NCI-H2227 (cell line): ENCODE results near the gene PCSK5.
"Not testable (repeated sequence)": the region's sequence is repeated elsewhere in the genome, so short reads cannot be mapped to it uniquely, and the experiment has no call there.

Source experiments
- DNase-seq: peaks from one replicate; lab custom pipeline; 2025; ENCODE audit not compliant: unreplicated experiment; lab: John Stamatoyannopoulos, UW

PCSK5 gene

DNA sequence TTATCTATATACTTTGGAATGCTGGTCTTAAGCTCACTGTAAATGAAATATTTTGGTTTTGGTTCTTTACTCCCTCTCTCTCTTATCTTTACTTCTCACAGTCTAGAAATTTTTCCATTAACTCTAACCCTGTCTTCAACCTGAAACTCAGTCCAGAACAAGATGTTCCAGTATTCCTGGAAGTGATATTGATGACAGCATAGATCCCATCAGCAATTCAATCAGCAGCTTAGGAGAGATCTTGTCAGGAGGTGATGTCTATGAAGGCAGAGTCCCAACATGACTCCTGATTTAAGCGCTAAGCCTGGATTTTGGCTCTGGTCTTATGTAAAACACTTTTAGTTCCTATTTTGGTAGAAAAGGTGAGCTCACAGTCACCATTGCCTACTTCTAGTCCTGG is 451.1 kb downstream of the PCSK5 start:
- DNase-seq = no peak

DNA sequence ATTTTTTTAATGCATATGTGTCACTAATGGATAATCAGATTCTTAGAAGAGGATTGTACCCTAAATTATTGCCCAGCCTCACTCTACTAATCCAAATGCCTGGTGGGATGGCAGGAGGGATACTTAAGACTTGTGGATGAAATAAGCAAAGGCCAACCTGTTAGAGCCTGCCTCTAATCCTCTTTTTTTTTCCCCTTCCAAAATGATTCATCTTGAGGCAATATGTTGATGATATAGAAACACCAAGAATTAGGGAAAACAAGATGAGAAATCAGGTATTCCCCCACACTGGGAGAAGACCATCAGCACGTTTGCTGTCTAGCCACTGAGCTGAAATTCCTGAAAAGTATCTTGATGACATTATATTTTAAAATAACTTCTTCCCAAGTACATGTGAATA is 451.7 kb downstream of the PCSK5 start:
- no peak for DNase-seq

DNA sequence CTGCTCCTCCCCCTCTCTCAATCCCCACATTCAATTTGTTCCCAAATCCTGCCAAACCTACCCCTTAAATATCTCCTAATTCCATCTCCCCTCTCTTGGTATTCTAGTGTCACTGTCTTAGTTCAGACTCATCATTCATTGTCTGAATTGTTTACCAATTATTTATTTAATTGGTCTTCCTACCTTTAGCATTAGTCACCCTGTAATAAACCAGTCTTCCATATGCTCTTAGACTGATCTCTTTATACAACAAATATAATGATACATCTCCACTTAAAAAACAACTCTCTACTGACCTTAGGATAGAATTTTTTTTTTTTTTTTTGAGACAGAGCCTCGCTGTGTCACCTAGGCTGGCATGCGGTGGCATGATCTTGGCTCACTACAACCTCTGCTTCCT is 452.4 kb downstream of the PCSK5 start:
- DNase-seq = no peak

DNA sequence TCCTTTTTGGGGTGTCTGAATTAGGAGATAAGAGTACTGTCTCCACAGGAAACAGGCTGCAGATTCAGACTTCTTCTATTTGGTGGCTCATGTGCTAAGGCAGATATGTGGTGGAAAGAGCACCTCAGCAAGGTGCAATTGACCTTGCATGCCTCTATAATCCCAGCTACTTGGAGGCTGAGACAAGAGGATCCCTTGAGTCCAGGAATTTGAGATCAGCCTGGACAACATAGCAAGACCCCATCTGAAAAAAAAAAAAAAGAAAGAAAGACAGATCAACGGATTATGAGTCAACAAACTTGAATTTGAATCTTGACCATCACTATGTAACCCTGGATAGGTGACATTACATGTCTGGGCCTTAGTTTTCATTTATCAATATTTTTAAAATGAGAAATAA is 459.4 kb downstream of the PCSK5 start:
- DNase-seq = no peak

DNA sequence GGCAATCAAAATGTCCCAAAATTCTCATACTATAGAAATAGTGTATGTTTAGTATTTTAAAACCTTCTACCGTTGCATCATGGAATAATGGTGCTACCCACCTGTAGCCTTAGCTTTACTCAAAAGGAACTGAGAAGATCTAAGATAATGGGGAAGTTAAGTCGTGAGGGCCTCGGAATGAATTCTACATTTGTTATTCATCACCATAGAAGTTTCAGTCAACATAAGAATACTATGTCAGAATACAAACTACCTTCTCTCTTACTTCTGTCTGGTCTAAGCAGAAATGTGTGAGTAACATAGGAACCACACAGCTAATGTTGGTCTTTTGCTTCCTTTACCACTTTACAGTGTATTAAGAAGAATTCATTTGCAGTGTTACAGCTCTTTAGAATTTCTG is 460.5 kb downstream of the PCSK5 start:
- no peak for DNase-seq

DNA sequence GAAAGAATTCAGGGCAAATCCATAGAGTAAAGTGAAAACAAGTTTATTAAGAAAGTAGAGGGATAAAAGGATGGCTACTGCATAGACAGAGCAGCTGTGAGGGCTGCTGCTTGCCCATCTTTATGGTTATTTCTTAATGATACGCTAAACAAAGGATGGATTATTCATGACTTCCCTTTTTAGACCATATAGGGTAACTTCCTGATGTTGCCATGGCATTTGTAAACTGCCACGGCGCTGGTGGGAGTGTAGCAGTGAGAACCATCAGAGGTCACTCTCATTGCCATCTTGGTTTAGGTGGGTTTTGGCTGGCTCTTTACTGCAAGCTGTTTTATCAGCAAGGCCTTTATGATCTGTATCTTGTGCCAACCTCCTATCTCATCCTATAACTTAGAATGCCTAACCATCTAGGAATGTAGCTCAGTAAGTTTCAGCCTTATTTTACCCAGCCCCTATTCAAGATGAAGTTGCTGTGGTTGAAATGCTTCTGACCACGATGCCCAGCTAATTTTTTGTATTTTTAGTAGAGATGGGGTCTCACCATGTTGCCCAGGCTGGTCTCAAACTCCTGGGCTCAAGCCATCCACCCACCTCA is 461.6 kb downstream of the PCSK5 start:
- no peak for DNase-seq

DNA sequence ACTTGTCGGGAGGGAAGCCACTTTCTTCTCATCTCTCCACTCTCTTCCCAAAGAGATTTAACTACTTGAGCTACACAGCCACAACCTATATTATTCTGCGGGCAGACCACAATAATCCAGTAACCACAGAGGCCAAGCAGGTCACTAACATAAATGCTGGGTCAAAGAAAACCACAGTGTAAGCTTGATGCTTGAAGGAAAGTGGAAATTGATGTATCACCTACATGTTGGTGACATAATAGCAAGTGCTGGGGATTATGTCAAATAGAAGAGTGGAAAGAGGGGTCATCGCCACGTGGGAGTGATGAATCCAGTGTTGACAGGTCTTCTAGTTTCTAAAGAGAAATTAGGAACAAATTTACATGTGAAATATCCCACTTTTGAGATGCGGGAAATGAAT is 462.8 kb downstream of the PCSK5 start:
- peak; percentile 20 for DNase-seq

DNA sequence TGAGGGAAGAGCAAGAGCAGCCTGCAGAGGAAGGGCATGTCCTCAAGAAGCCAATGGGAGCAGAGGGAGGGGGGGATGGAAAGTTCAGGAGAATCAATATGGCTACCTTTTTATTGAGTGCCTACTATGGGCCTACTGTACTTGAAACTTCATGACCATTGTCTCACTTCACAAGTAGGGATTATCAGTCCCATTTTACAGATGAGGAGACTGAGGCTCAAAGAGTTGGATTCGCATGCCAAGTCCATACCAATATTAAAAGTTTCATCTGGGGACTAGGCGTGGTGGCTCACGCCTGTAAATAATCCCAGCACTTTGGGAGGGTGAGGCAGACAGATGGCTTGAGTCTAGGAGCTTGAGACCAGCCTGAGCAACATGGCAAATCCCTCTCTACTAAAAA is 463.7 kb downstream of the PCSK5 start:
- DNase-seq = no peak

DNA sequence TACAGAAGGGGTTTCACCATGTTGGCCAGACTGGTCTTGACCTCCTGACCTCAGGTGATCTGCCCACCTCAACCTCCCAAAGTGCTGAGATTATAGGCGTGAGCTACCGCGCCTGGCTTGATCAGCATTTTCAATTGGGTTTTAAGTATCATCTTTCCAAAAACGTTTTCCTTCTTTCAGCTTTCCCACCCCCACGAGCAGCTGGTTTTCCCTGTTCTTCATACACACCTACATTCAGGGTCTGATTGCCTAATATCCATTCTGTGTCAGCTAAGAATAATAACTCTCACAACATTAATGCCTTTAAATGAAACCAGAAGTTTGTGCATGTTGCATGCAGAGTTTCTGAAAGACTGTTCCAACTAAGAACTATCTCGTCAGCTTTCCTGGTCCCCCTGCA is 465.4 kb downstream of the PCSK5 start:
- DNase-seq = no peak

DNA sequence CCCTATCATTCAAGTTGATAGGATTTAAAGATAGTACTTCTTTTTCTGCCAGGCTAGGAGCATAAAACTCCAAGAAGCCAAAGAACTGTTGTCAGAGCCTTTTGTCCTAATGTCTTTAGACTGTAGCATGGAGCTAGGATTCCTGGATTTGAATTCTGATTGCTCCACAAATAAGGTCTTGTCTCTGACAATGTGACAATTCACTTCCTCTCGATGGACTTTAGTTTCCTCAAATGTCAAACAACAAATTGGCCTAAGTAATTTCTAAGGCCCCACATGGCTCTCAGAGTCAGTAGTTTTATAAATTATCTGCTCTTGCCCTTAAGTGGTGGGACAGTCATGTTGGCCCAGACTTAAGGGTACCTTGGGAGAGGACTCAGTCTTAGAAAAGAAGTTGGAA is 467.1 kb downstream of the PCSK5 start:
- no peak for DNase-seq

DNA sequence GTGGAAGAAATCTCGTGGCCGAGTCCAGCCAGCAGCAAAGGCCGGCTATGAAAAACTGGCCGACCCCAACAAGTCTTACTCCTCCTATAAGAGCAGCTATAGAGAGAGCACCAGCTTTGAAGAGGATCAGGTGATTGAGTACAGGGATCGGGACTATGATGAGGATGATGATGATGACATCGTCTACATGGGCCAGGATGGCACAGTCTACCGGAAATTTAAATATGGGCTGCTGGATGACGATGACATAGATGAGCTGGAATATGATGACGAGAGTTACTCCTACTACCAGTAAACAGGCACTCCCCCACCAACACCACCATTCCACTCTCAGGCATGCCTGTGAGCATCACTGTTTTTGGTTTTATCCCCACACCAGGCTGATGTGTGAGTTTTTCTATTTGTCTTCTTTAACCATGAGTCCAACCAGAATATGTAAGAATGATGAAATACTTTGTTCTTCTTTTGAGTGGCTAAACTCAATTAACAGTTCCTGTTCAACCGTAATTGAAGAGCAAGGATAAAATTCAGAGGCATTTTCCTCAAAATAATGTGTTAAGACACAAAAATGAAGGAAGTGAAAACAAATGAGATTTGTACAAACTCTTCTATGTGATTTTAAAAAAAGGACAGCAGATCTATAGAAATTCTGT is 468.3 kb downstream of the PCSK5 start:
- no peak for DNase-seq

DNA sequence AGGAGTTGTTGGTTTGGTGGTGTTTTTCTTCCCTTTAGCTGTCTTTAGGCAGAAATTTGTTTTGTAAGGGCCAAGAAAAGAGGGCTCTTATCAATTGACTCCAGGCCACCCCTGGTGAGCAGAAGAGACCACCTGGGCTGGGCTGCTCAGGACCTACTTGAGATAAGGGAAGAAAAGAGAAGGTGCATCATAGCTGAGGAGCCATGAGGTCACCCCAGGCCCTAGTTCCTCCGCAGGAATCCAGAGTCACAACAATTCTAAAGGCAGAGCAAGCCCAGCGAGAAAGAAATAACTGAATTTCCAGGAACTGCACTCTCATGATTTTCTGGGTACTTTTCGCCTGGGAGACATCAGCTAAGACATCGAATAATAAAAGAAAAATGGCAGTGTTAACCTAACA is 468.9 kb downstream of the PCSK5 start:
- DNase-seq = no peak

DNA sequence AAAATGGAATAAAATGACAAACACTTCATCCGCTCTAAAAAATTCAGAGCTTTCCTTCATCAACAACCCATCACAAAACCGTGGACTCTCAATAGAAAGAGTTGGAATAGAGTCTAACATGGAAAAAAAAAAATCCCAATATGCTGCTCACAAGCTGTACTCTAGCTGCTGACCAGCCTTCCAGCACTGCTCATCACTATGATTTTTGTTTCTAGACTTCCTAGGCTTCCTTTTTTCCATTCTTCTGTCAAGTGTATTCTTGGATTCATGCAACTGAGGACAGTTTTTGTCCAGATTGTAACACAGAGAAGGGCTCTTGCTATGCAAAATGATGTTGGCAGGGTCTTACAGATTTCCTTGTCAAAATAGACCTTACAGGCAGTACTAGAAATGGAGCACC is 469.3 kb downstream of the PCSK5 start:
- DNase-seq = no peak

DNA sequence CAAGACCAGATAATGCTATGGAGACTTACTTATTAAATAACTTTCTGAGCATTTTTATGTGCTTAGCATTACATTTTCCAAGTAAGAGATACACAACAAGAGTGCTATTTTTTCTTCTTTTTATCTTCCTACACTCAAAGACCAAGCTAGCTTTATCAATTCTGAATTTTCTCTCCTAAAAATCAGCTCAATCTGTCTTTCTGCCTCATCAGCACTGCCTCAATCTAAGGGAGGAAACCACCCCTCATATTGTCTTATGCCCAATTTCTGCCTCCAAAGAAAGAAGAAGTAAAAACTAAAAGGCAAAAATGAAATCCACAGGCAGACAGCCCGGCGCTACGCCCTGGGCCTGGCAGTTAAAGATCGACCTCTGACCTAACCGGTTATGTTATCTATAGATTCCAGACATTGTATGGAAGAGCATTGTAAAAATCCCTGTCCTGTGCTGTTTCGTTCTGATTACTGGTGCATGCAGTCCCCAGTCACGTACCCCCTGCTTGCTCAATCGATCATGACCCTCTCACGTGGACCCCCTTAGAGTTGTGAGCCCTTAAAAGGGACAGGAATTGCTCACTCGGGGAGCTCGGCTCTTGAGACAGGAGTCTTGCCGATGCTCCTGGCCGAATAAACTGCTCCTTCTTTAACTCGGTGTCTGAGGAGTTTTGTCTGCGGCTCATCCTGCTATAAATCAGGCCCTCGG is 472.0 kb downstream of the PCSK5 start:
- not testable (repeated sequence) for DNase-seq

DNA sequence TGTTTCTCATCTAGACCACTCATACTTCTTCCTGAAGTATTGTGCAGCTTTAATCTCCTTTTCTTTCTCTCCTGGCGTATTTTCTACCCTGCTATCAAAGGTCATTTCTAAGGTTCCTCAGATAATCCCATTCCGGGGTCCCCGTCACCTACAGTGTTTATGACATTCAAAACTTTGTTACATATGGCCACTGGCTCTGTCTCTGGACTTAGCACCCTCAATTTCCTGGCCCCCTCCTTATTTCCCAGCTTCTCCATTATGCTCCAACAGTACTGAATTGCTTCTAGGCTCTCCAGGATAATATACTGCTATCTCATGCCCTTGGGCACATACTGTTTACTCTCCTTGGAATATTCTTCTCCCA is 472.5 kb downstream of the PCSK5 start:
- no peak for DNase-seq

DNA sequence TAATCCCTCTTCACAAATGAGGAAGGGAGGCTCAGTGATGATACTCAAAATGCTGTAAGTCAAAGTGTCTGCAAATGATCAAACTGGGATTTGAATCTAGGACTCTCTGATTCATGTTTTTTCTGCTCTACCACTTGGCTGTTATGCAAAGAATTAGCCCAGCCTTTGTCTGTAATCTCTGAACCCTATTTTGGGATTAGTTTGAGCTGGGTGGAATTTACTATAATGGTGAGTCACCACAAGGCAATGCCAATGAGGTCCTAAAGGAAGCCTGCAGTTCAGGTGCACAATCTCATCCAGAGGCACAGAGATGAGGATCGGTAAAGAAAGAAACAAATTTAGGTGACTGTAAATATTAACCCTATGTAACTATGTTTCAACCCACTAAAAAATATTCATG is 474.6 kb downstream of the PCSK5 start:
- no peak for DNase-seq

DNA sequence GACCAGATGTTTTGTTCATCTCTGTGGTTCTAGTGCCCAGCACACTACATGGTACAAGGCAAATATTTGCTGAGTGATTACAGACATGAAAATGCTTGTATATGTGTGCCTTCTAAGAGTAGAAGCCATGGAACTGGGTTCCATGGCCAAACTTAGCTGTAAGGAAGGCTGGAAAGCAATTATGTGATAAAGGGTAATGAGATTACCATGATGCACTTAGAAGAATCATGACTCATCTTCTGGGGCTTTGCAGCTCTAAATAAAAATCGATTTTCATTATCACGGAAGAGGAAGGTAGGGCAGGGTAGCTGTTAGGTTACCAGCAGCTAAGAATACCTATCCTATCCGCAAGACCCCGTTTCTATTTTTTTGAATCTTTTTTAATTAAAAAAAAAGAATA is 475.8 kb downstream of the PCSK5 start:
- no peak for DNase-seq

DNA sequence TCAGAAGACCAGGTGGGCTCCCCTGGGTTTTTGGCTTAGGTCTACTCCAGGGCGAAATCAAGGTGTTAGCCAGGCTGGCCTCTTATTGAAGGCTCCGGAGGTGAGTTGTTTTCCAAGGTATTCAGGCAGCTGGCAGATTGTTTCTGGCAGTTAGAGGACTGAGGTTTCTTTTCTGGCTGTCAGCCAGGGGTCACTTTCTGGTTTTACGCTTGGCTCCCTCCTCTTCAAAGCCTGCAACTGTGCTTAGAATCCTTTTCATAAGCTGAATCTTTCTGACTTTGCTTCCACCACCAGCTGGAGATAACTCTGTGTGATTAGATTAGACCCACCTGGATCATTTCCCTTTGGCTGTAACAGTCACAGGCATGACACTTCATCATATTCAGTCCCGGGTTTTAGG is 479.1 kb downstream of the PCSK5 start:
- peak; percentile 53 for DNase-seq

DNA sequence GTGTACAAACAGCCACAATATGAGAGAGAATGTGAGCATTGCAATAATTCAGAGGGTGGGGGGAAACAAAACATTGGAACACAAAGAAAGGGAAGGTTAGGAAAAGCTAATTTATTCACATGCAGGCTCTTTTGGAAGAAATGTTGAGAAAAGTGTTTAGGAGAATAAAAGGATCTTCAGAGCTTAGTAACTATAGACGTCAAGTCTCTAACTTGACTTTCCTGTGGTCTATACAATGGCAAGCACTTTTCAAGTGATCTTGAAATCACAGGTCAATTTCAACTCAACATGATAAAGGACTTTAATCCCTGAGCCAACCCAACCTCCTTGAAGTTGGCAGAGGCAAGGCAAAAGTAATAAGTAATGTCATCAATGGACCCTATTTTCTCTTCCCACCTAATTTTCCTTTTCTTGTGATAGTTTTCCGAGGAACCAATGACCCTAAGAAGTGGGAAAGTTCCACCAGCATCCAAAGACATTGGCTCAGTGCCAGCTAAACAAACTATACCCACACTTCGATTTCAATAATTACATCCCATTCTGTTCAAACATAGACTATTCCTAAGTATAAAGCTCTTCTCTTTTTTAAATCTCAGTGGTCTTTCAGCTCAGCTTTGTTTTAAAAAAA is 480.0 kb downstream of the PCSK5 start:
- DNase-seq = no peak

DNA sequence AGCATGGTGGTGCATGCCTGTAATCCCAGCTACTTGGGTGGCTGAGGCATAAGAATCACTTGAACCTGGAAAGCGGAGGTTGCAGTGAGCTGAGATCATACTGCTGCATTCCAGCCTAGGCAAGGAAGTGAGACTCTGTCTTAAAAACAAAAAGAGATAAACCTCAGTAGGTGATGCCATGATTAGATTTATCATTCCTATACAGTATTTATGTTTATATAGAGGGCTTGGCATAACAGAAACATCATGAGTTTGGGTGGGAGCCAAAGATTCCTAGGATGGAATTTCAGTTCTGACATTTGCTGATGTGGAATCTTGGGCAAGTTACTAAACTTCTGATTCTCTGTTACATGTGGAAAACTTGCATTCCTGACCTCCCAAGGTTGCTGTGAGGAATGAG is 481.4 kb downstream of the PCSK5 start:
- no peak for DNase-seq

DNA sequence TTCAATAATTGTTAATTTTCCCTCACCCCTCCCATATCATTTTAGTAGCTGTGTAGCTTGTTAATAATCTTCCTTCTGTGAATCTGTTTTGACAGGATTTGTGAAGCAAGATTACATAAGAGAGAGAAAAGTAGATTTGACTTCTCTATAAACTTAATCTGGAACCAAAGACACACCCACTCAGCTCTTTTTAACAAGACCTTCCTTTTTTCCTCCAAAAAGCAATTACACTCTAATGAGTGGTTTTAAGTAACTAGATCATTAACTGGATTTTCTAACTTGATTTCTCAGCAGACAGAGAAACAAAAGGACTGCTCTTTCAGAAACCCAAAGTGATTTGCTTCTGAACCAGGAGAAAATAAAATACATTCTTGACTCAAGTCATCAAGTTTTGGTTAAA is 481.9 kb downstream of the PCSK5 start:
- DNase-seq = no peak

DNA sequence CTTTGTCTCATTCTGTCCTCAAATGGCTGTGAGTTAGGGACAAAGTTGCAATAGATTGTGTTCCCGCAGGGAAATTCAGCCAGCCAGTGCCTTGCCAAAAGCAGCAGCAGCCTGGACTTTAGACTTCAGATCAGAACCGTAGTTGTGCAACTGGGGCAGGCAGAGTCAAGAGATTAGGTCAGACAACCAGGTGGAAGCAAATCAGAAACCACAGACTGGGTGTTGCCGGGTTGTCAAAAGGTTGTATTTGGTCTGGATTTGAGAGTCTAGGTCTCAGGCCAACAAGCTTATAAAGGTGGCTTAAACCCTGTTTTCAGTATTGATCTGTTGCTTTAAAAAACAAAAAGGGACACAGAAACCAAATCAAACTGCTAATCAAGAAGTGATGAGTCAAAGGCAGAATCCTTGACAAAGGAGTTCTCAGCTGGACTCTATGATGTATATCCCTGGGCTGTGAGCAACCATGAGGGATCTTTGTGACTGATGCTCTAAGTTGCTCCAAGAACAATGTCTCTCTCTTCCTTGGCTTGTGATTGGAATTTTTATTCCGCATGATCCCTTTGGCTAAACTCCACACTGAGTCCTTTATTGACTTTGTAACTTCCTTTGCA is 482.8 kb downstream of the PCSK5 start:
- no peak for DNase-seq
